B cell (primary cell): ENCODE data around the gene ERC1.

Experiments
- EZH2 ChIP-seq: IDR thresholded peaks from 2 replicates; pipeline ENCODE4 v1.6.1; 2012; ENCODE audit warnings: borderline replicate concordance, low read depth, mild to moderate bottlenecking, moderate library complexity, low read length; ENCODE audit not compliant: insufficient read depth, poor library complexity, severe bottlenecking
- TF ChIP-seq, protein P1 (sequence below): fragments of 200-600 bp; IDR thresholded peaks from one replicate; pipeline ENCODE4 v1.8.0; 2022; ENCODE audit warnings: antibody characterized with exemption, mild to moderate bottlenecking

DNA sequence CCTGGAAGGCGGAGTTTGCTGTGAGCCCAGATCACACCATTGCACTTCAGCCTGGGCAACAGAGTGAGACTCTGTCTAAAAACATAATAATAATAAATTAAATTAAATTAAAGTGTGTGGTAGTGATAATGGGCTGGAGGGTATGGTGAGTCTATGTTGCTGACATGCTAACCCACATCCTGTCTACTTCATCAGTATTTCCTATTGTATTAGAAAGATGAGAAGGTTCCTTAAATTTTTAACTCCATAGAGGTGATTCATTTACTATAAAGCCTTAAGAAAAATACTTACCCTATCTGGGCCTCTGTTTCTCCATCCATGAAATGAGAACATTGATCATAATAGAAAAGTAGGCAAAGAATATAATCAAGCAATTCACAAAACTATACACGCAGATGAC lies 322.9 kb downstream of the ERC1 start:
- TF ChIP-seq, protein P1, sequence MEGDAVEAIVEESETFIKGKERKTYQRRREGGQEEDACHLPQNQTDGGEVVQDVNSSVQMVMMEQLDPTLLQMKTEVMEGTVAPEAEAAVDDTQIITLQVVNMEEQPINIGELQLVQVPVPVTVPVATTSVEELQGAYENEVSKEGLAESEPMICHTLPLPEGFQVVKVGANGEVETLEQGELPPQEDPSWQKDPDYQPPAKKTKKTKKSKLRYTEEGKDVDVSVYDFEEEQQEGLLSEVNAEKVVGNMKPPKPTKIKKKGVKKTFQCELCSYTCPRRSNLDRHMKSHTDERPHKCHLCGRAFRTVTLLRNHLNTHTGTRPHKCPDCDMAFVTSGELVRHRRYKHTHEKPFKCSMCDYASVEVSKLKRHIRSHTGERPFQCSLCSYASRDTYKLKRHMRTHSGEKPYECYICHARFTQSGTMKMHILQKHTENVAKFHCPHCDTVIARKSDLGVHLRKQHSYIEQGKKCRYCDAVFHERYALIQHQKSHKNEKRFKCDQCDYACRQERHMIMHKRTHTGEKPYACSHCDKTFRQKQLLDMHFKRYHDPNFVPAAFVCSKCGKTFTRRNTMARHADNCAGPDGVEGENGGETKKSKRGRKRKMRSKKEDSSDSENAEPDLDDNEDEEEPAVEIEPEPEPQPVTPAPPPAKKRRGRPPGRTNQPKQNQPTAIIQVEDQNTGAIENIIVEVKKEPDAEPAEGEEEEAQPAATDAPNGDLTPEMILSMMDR: no peak
- TF ChIP-seq EZH2: no peak
